Measurements from ENCODE around the gene SLC31A2.

- TF ChIP-seq ZNF274 (IDR thresholded peaks at IDR 0.05; ENCODE audit: low read depth, low read length) (no peak), YY1 (IDR thresholded peaks at IDR 0.05; ENCODE audit: insufficient read depth, insufficient read length) (no peak)
Measured at GRCh38 chr9:113185271-113185670, 34.5 kb downstream of the SLC31A2 start.

All from NT2/D1 (cell line).